ENCODE results near the gene POC1A. TPM values are rescaled to one million over a fixed set of nuclear protein-coding genes. Genes with fewer than 3 reads are reported as not detected.
A peak's percentile ranks its signal among the peaks of the same experiment; 100 is the strongest.

Gene POC1A
- polyA plus RNA-seq, 1 donor (not counting 4 experiments of a cell fraction or from before 2014, with no cell fraction given): 11.5 TPM

DNA sequence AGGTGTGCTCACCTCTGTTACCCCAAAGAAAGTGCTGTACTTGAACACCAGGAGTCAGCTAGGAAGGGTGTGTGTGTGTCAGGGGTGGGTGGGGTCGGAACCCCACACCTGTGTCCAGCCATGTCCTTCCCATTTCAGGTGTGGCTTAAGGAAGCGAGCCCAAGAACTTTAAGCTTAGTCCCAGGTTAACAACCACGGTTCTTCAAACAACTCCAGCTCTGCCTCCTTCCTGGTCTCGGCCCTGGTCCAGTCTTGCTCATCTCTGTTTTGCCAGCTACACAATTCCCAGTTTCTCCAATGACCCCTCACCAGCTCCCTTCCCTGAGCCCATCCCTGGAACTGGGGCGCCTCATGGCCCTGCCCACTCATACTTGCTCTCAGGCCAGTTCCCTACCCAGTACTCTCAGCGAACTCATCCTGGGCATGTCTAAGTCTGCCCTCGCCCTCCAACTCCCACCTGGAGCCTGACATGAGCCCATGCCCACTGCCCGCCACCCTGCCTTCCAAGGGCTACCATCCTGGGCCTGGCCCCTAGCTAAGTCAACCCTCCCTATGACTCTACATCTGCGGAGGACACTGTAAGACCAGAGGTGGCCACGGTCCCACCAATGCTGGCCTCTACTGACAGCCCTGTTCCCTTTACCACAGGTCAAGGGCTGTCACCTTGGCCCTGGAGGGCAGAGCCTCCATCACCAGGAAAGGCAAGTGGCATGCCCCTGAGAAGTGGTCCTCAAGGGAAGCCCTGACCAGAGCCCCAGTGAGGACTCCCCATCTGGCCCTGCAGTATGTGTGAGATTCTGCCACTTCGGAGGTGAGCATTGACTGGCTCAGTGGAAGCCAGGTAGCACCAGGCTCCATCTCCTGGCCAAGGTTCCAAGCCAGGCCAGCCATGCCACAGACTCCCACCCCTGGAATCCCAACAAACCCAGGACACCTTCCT, 9.2 kb downstream of the POC1A start:
- Histone ChIP-seq H3K9me3 (ENCODE audit: control insufficient read depth, low read depth, low read length) (no peaks in the 10 kb centered on the region), H4K20me1 (ENCODE audit: control insufficient read depth, extremely low read depth, insufficient read depth, low read length) (no peaks in the 10 kb centered on the region), H3K36me3 (ENCODE audit: control insufficient read depth in 2 of 2, extremely low read depth in 1 of 2, insufficient read depth in 2 of 2, low read length in 2 of 2) (peaks cover 1 to 36% of the 10 kb centered on the region in 2 experiments), H3K27ac (ENCODE audit: control insufficient read depth, insufficient read depth, low read length) (no peak overlapping the region), H3K4me2 (ENCODE audit: control insufficient read depth, extremely low read depth, insufficient read depth, low read depth, low read length) (no peak overlapping the region), H3K79me2 (ENCODE audit: control insufficient read depth, insufficient read depth, low read length) (no peaks in the 10 kb centered on the region), H3K9me1 (ENCODE audit: control insufficient read depth, extremely low read depth, insufficient read depth, low read length) (no peaks in the 10 kb centered on the region), H3K9ac (ENCODE audit: control insufficient read depth, extremely low read depth, insufficient read depth, low read length) (no peak overlapping the region), H3K4me1 (ENCODE audit: control insufficient read depth, extremely low read depth, insufficient read depth, low read length) (peaks cover 10% of the 10 kb centered on the region), H3K27me3 (ENCODE audit: control insufficient read depth, extremely low read depth, insufficient read depth, low read length) (no peaks in the 10 kb centered on the region), H3K4me3 (ENCODE audit: control insufficient read depth in 2 of 3, extremely low read depth in 1 of 3, insufficient read depth in 2 of 3, low read depth in 1 of 3, low read length in 3 of 3) (no peak overlapping the region), H2AFZ (ENCODE audit: control insufficient read depth, low read length) (no peak overlapping the region)
- DNase-seq (ENCODE audit: low read depth, low spot score) (no peak), FAIRE-seq (no peak)
- dilution Hi-C loops (cut with MboI; ENCODE audit: extremely low pct_ligation_motif_present, low sequenced_read_pairs): no loop called here
- TF ChIP-seq, protein P1, sequence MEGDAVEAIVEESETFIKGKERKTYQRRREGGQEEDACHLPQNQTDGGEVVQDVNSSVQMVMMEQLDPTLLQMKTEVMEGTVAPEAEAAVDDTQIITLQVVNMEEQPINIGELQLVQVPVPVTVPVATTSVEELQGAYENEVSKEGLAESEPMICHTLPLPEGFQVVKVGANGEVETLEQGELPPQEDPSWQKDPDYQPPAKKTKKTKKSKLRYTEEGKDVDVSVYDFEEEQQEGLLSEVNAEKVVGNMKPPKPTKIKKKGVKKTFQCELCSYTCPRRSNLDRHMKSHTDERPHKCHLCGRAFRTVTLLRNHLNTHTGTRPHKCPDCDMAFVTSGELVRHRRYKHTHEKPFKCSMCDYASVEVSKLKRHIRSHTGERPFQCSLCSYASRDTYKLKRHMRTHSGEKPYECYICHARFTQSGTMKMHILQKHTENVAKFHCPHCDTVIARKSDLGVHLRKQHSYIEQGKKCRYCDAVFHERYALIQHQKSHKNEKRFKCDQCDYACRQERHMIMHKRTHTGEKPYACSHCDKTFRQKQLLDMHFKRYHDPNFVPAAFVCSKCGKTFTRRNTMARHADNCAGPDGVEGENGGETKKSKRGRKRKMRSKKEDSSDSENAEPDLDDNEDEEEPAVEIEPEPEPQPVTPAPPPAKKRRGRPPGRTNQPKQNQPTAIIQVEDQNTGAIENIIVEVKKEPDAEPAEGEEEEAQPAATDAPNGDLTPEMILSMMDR (optimal IDR thresholded peaks at IDR 0.05 in 1 of 3, IDR thresholded peaks at IDR 0.05 in 1 of 3, conservative IDR thresholded peaks at IDR 0.05 in 1 of 3; ENCODE audit: extremely low read depth in 1 of 3, insufficient read depth in 2 of 3, low read length in 3 of 3): no peak
- no peak for TF ChIP-seq EZH2 (IDR thresholded peaks at IDR 0.05; ENCODE audit: low read length)

DNA sequence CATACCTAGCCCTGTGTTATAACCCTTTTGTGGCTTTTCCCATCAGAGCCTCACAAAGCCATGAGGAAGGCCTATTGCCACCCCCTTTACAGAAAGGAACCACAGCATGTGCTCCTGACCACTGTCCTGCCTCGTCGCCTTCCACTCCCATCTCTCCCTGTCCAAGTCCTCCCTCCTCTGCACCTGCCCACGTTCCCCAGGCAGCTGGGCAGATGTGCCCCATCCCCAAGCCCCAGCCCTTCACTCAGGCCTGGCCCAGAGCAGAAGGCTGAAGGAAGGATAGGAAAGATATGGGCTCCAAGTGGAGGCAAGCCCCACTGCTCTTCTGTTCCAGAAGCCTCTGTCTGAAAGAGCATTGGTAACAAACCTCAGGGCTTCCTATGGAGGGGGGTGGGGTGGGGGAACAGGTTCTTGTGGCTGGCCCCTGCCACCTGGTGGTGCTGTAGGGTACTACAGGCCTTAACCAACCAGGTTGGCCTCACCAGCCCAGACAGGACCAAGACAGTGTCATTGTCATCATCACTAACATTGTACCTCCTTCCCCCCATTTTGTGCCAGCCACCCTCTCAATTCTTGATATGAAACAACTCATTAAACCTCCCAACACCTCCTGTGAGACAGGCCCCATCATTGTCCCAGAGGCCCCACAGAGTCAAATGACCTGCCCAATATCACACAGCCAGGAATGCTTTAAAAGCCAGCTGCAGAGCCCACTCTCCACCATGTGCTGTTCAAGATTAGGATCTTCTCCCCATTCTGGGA, 10.0 kb downstream of the POC1A start:
- H3K36me3 ChIP-seq (ENCODE audit: control insufficient read depth in 2 of 2, extremely low read depth in 1 of 2, insufficient read depth in 2 of 2, low read length in 2 of 2): peaks cover 1 to 32% of the 10 kb centered on the region in 2 experiments
- dilution Hi-C loops (cut with MboI; ENCODE audit: extremely low pct_ligation_motif_present, low sequenced_read_pairs): no loop called here

More for the DNA sequence above, 10.0 kb downstream of the POC1A start:
- Histone ChIP-seq H3K4me3 (ENCODE audit: control insufficient read depth in 2 of 3, extremely low read depth in 1 of 3, insufficient read depth in 2 of 3, low read depth in 1 of 3, low read length in 3 of 3) (no peak overlapping the region), H3K79me2 (ENCODE audit: control insufficient read depth, insufficient read depth, low read length) (no peaks in the 10 kb centered on the region), H3K9me3 (ENCODE audit: control insufficient read depth, low read depth, low read length) (no peaks in the 10 kb centered on the region), H3K9me1 (ENCODE audit: control insufficient read depth, extremely low read depth, insufficient read depth, low read length) (no peaks in the 10 kb centered on the region), H3K27me3 (ENCODE audit: control insufficient read depth, extremely low read depth, insufficient read depth, low read length) (no peaks in the 10 kb centered on the region), H3K27ac (ENCODE audit: control insufficient read depth, insufficient read depth, low read length) (no peak overlapping the region), H3K4me2 (ENCODE audit: control insufficient read depth, extremely low read depth, insufficient read depth, low read depth, low read length) (no peak overlapping the region), H3K9ac (ENCODE audit: control insufficient read depth, extremely low read depth, insufficient read depth, low read length) (no peak overlapping the region), H4K20me1 (ENCODE audit: control insufficient read depth, extremely low read depth, insufficient read depth, low read length) (no peaks in the 10 kb centered on the region), H3K4me1 (ENCODE audit: control insufficient read depth, extremely low read depth, insufficient read depth, low read length) (peaks cover 10% of the 10 kb centered on the region), H2AFZ (ENCODE audit: control insufficient read depth, low read length) (no peak overlapping the region)
- peak; percentile 78 for FAIRE-seq
- no peak for DNase-seq (ENCODE audit: low read depth, low spot score)
- no peak for TF ChIP-seq EZH2 (IDR thresholded peaks at IDR 0.05; ENCODE audit: low read length)
- TF ChIP-seq, protein P1 (optimal IDR thresholded peaks at IDR 0.05 in 1 of 3, IDR thresholded peaks at IDR 0.05 in 1 of 3, conservative IDR thresholded peaks at IDR 0.05 in 1 of 3; ENCODE audit: extremely low read depth in 1 of 3, insufficient read depth in 2 of 3, low read length in 3 of 3): peak; percentile 91 to 98 (median 96)

Data from keratinocyte (primary cell).